Transverse colon (tissue), 4 donors: ENCODE results near the gene FAM204A. TPM values are rescaled to one million over a fixed set of nuclear protein-coding genes. Genes with fewer than 3 reads are reported as not detected.

Experiments
- DNase-seq: peaks from one replicate; pipeline ENCODE4 v3.0.0-alpha.2; 2019
- H3K27ac ChIP-seq, 4 donors: fragments of 200-600 bp; sonication (generic); 2 replicates each; pipeline ENCODE4 v1.5.1; 2016 to 2018; ENCODE audit warnings: inconsistent platforms in 4 of 4
- H3K27me3 ChIP-seq: fragments of 200-600 bp; sonication (generic); 2 replicates; pipeline ENCODE4 v1.5.1; 2017; ENCODE audit warnings: inconsistent platforms
- H3K36me3 ChIP-seq, 4 donors: fragments of 200-600 bp; sonication (generic); 2 replicates each; pipeline ENCODE4 v1.5.1; 2017 to 2019; ENCODE audit warnings: inconsistent platforms in 4 of 4
- H3K4me1 ChIP-seq, 4 donors: fragments of 200-600 bp; sonication (generic); 2 replicates each; pipeline ENCODE4 v1.5.1; 2017 to 2020; ENCODE audit warnings: inconsistent platforms in 4 of 4
- H3K4me3 ChIP-seq, 4 donors: fragments of 200-600 bp; sonication (generic); 1 replicate in 1 of 4; 2 replicates in 3 of 4; pipeline versions ENCODE4 v1.5.1 to v1.6.1; 2017 to 2019; ENCODE audit warnings: inconsistent platforms in 4 of 4
- H3K9me3 ChIP-seq, 2 donors: fragments of 200-600 bp; sonication (generic); 2 replicates each; pipeline ENCODE4 v1.5.1; 2017 to 2019; ENCODE audit warnings: inconsistent platforms in 2 of 2
- CTCF ChIP-seq, 5 experiments: fragments of 200-600 bp in 3 of 5; fragments of 450-650 bp in 2 of 5; sonication (generic) in 3 of 5; IDR thresholded peaks; 1 replicate in 2 of 5; 2 replicates in 3 of 5; pipeline ENCODE4 v1.5.1; 2016 to 2017; ENCODE audit warnings: antibody characterized with exemption in 5 of 5, inconsistent platforms in 3 of 5, mild to moderate bottlenecking in 2 of 5, moderate library complexity in 1 of 5
- EP300 ChIP-seq: sonication (generic); formaldehyde crosslinking; IDR thresholded peaks from one replicate; pipeline ENCODE4 v1.6.1; 2017; ENCODE audit warnings: antibody characterized with exemption, low read depth
- POLR2A ChIP-seq: fragments of 450-650 bp; IDR thresholded peaks from one replicate; pipeline ENCODE4 v1.6.1; 2016; ENCODE audit warnings: antibody characterized with exemption, mild to moderate bottlenecking, moderate library complexity
- POLR2AphosphoS5 ChIP-seq, 3 donors: sonication (generic); formaldehyde crosslinking; IDR thresholded peaks; one replicate each; pipeline ENCODE4 v1.6.1; 2016; ENCODE audit warnings: antibody characterized with exemption in 3 of 3
- WGBS, 2 donors: methylation state at CpG; one replicate each; pipeline ENCODE4 v1.1.5; 2018; ENCODE audit warnings: low coverage in 1 of 2; 5-methylcytosine and 5-hydroxymethylcytosine counted together
- in situ Hi-C, 4 donors: fragments of 200-750 bp; cut with MboI; loops; one replicate each; pipeline versions ENCODE4 v1.15.0 to v1.15.1; 2017; ENCODE audit warnings: low sequenced_read_pairs in 3 of 4, low pct_ligation_motif_present in 1 of 4, low pct_unique_long_range_greater_than_20kb in 1 of 4
- intact Hi-C: fragments of 100-400 bp; cut with DNase I; formaldehyde crosslinking; loops from one replicate; pipeline ENCODE4 v1.15.1; 2023; ENCODE audit warnings: low total_unique reads
- total RNA-seq, 4 donors: library from RNA; depleted of rRNA; stranded (reverse); fragments of >200 nt; gene quantifications; one replicate each; pipeline ENCODE4 v1.1.0, GENCODE V29; 2016

FAM204A gene
- total RNA-seq, 4 donors from 2014 or later = 16.8 to 35.2 (median 25.4) TPM

GRCh38 chr10:118300320-118300719, 41.8 kb downstream of the FAM204A start:
- TF ChIP-seq EP300 (no peak), POLR2A (no peak), CTCF (IDR thresholded peaks at IDR 0.05) (no peak), POLR2AphosphoS5 (IDR thresholded peaks at IDR 0.05) (no peak)
- in situ Hi-C loops = no loop called here
- Histone ChIP-seq H3K27ac (no peak overlapping the region), H3K9me3 (no peaks in the 10 kb centered on the region), H3K36me3 (no peaks in the 10 kb centered on the region), H3K27me3 (no peaks in the 10 kb centered on the region), H3K4me3 (no peak overlapping the region), H3K4me1 (peaks cover 0 to 3% (median 0%) of the 10 kb centered on the region in 4 donors)
- intact Hi-C loops = no loop called here
- 64 to 89% methylated on average over 1 of the region's 1 CpG for WGBS, 2 donors
- no peak for DNase-seq

- in situ Hi-C loops = no loop called here
- no peak for DNase-seq
- Histone ChIP-seq H3K36me3 (no peaks in the 10 kb centered on the region), H3K27me3 (no peaks in the 10 kb centered on the region), H3K27ac (no peak overlapping the region), H3K4me1 (no peaks in the 10 kb centered on the region), H3K9me3 (no peaks in the 10 kb centered on the region), H3K4me3 (no peak overlapping the region)
- intact Hi-C loops = no loop called here
- WGBS, 2 donors = 92 to 93% methylated on average over 7 of the region's 7 CpGs
- no peak for TF ChIP-seq CTCF (IDR thresholded peaks at IDR 0.05)
- TF ChIP-seq POLR2AphosphoS5 (IDR thresholded peaks at IDR 0.05) = no peak
- TF ChIP-seq POLR2A = no peak
- no peak for TF ChIP-seq EP300
Measured at GRCh38 chr10:118298787-118299186, 43.3 kb downstream of the FAM204A start.

GRCh38 chr10:118291122-118291521, 51.0 kb downstream of the FAM204A start:
- Histone ChIP-seq H3K27me3 (peaks cover 2% of the 10 kb centered on the region), H3K27ac (no peak overlapping the region), H3K9me3 (no peaks in the 10 kb centered on the region), H3K36me3 (no peaks in the 10 kb centered on the region), H3K4me1 (peaks cover 0 to 3% (median 0%) of the 10 kb centered on the region in 4 donors), H3K4me3 (no peak overlapping the region)
- no peak for DNase-seq
- in situ Hi-C loops = no loop called here
- TF ChIP-seq POLR2A (no peak), EP300 (no peak), CTCF (IDR thresholded peaks at IDR 0.05) (no peak), POLR2AphosphoS5 (IDR thresholded peaks at IDR 0.05) (no peak)
- intact Hi-C loops = no loop called here

GRCh38 chr10:118290471-118290995, 51.6 kb downstream of the FAM204A start:
- in situ Hi-C loops = no loop called here
- 86 to 95% methylated on average over 3 of the region's 3 CpGs for WGBS, 2 donors

More at GRCh38 chr10:118290471-118290995, 51.6 kb downstream of the FAM204A start:
- TF ChIP-seq CTCF (IDR thresholded peaks at IDR 0.05) (no peak), POLR2AphosphoS5 (IDR thresholded peaks at IDR 0.05) (no peak), POLR2A (no peak), EP300 (no peak)
- H3K4me3 ChIP-seq = no peak overlapping the region
- intact Hi-C loops = no loop called here
- no peaks in the 10 kb centered on the region for H3K9me3 ChIP-seq
- H3K36me3 ChIP-seq = no peaks in the 10 kb centered on the region
- H3K27ac ChIP-seq = no peak overlapping the region
- no peak for DNase-seq
- H3K27me3 ChIP-seq = peaks cover 2% of the 10 kb centered on the region
- peaks cover 0 to 3% (median 0%) of the 10 kb centered on the region in 4 donors for H3K4me1 ChIP-seq
